ENCODE results near the gene RPRD1B. TPM values are rescaled to one million over a fixed set of nuclear protein-coding genes. Genes with fewer than 3 reads are reported as not detected.

RPRD1B gene
- total and polyA plus RNA-seq, 8 donors, result 25.7 to 50.9 (median 47.4) TPM

- intact Hi-C loops (cut with DNase I), result no loop called here
- DNase-seq, result peak in 1 of 4 donors; percentile 33
- Histone ChIP-seq H3K27ac (peak overlapping the region in 1 of 2 donors; percentile 60), H3K9me3 (no peaks in the 10 kb centered on the region), H3K36me3 (peaks cover 0 to 77% of the 10 kb centered on the region in 2 donors), H3K27me3 (no peaks in the 10 kb centered on the region), H3K4me3 (no peak overlapping the region), H3K4me1 (peaks cover 0 to 28% of the 10 kb centered on the region in 2 donors)
- no peak for ATAC-seq
- TF ChIP-seq CTCF (IDR thresholded peaks at IDR 0.05), result no peak
These were observed 101.1 kb downstream of the RPRD1B start for GRCh38 chr20:38134427-38135270.

- peaks cover 0 to 77% of the 10 kb centered on the region in 2 donors for H3K36me3 ChIP-seq
These were observed 101.7 kb downstream of the RPRD1B start for GRCh38 chr20:38135271-38135650.

GRCh38 chr20:38135651-38136420 lies 102.3 kb downstream of the RPRD1B start:
- no peak overlapping the region for H3K4me3 ChIP-seq
- no peaks in the 10 kb centered on the region for H3K27me3 ChIP-seq
- peaks cover 0 to 40% of the 10 kb centered on the region in 2 donors for H3K4me1 ChIP-seq
- intact Hi-C loops (cut with DNase I), result no loop called here
- H3K36me3 ChIP-seq, result peaks cover 0 to 72% of the 10 kb centered on the region in 2 donors
- peak overlapping the region; percentile 30 to 60 for H3K27ac ChIP-seq
- ATAC-seq (no peak), DNase-seq (peak in 1 of 4 donors; percentile 27)
- TF ChIP-seq CTCF (IDR thresholded peaks at IDR 0.05), result no peak
- no peaks in the 10 kb centered on the region for H3K9me3 ChIP-seq

More at GRCh38 chr20:38135271-38135650, 101.7 kb downstream of the RPRD1B start:
- DNase-seq, result peak in 1 of 4 donors; percentile 24
- ATAC-seq, result no peak
- Histone ChIP-seq H3K27ac (peak overlapping the region; percentile 30 to 60), H3K4me1 (peaks cover 0 to 34% of the 10 kb centered on the region in 2 donors), H3K9me3 (no peaks in the 10 kb centered on the region), H3K4me3 (no peak overlapping the region), H3K27me3 (no peaks in the 10 kb centered on the region)
- no peak for TF ChIP-seq CTCF (IDR thresholded peaks at IDR 0.05)
- intact Hi-C loops (cut with DNase I), result no loop called here

- no peak overlapping the region for H3K4me3 ChIP-seq
- peaks cover 0 to 44% of the 10 kb centered on the region in 2 donors for H3K4me1 ChIP-seq
- intact Hi-C loops (cut with DNase I), result no loop called here
- H3K9me3 ChIP-seq, result no peaks in the 10 kb centered on the region
- H3K36me3 ChIP-seq, result peaks cover 0 to 64% of the 10 kb centered on the region in 2 donors
- TF ChIP-seq CTCF (IDR thresholded peaks at IDR 0.05), result no peak
- DNase-seq, result peak in 2 of 4 donors; percentile 25 to 39
- H3K27me3 ChIP-seq, result no peaks in the 10 kb centered on the region
- H3K27ac ChIP-seq, result peak overlapping the region in 1 of 2 donors; percentile 60
- ATAC-seq, result no peak
These were observed 103.1 kb downstream of the RPRD1B start for GRCh38 chr20:38136421-38137245.

Data from left lung (tissue), 10 donors.